HCT116 (cell line): Measurements from ENCODE around the gene RHBDL3. TPM values are rescaled to one million over a fixed set of nuclear protein-coding genes. Genes with fewer than 3 reads are reported as not detected.
A peak's percentile ranks its signal among the peaks of the same experiment; 100 is the strongest.
"Not testable (repeated sequence)": the region's sequence is repeated elsewhere in the genome, so short reads cannot be mapped to it uniquely, and the experiment has no call there.

ENCODE experiments used
- ATAC-seq: fragments of 200-7000 bp; cut with Tn5 transposase; 2 replicates; pipeline ENCODE4 v1.9.1; 2020; ENCODE audit warnings: mild to moderate bottlenecking, moderate library complexity
- BruUV-seq: library from RNA; stranded (reverse); fragments of 400-500 nt; replicated peaks from 2 replicates; lab custom pipeline; 2021; lab: Mats Ljungman, UMichigan
- CTCF ChIA-PET: fragments of 300-600 bp; sonication (Branson Sonifier 250); formaldehyde crosslinking; loops from one replicate; lab custom pipeline; 2021; ENCODE audit warnings: antibody characterized with exemption; lab: Charles Lee
- POLR2A ChIA-PET: fragments of 300-600, 350-600 bp; sonication (Branson Sonifier 250); formaldehyde crosslinking; loops from one replicate; lab custom pipeline; 2021; ENCODE audit warnings: antibody characterized with exemption; lab: Charles Lee
- RAD21 ChIA-PET, 2 experiments: fragments of 300-600 bp; sonication (Branson Sonifier 250); formaldehyde crosslinking; loops; one replicate each; lab custom pipeline; 2023; ENCODE audit warnings: low total read pairs in 2 of 2; ENCODE audit not compliant: uncharacterized antibody in 2 of 2, unreplicated experiment in 2 of 2, low non-redundant PET in 1 of 2; lab: Charles Lee
- DNase-seq: peaks from one replicate; pipeline ENCODE4 v3.0.0-alpha.2; 2010; ENCODE audit warnings: low read depth, low spot score
- H2AFZ ChIP-seq: fragments of 200-600 bp; shearing (Covaris generic), sonication (generic); 2 replicates; pipeline ENCODE4 v1.6.1; 2017; ENCODE audit warnings: low read depth, mixed run types, mixed read lengths, antibody characterized with exemption, low read length; ENCODE audit not compliant: poor library complexity, severe bottlenecking
- H3K27ac ChIP-seq: 2 replicates; pipeline ENCODE4 v1.5.1; 2012; ENCODE audit warnings: low read depth, low read length
- H3K27me3 ChIP-seq: fragments of 200-600 bp; sonication (generic); 2 replicates; pipeline ENCODE4 v1.6.1; 2016; ENCODE audit warnings: mixed run types, low read length, mixed read lengths; ENCODE audit not compliant: insufficient read depth
- H3K36me3 ChIP-seq, 2 experiments: fragments of 200-500 bp in 1 of 2; fragments of 200-600 bp in 1 of 2; sonication (Bioruptor generic) in 1 of 2; sonication (generic) in 1 of 2; 2 replicates each; pipeline versions ENCODE4 v1.5.1 to v1.6.1; 2014 to 2016; ENCODE audit warnings: low read length in 2 of 2, inconsistent platforms in 1 of 2, mixed read lengths in 1 of 2, mixed run types in 1 of 2; ENCODE audit not compliant: insufficient read depth in 2 of 2, control insufficient read depth in 1 of 2
- H3K4me1 ChIP-seq, 2 experiments: fragments of 200-600 bp in 1 of 2; sonication (generic) in 1 of 2; 2 replicates each; pipeline versions ENCODE4 v1.5.1 to v1.6.1; 2012 to 2017; ENCODE audit warnings: low read length in 2 of 2, inconsistent platforms in 1 of 2, mild to moderate bottlenecking in 1 of 2, mixed read lengths in 1 of 2, mixed run types in 1 of 2, moderate library complexity in 1 of 2; ENCODE audit not compliant: insufficient read depth in 2 of 2, control insufficient read depth in 1 of 2
- H3K4me2 ChIP-seq: fragments of 200-600 bp; sonication (generic); 2 replicates; pipeline ENCODE4 v1.6.1; 2017; ENCODE audit warnings: mixed run types, low read length, mixed read lengths
- H3K4me3 ChIP-seq, 2 experiments: fragments of 200-600 bp in 1 of 2; sonication (generic) in 1 of 2; replicated peaks in 1 of 2; 2 replicates each; pipeline ENCODE4 v1.5.1; 2011 to 2016; ENCODE audit warnings: low read length in 2 of 2, control low read depth in 1 of 2, low read depth in 1 of 2, mild to moderate bottlenecking in 1 of 2, mixed read lengths in 1 of 2, mixed run types in 1 of 2
- H3K79me2 ChIP-seq: fragments of 200-600 bp; sonication (generic); 2 replicates; pipeline ENCODE4 v1.6.1; 2017; ENCODE audit warnings: mild to moderate bottlenecking, mixed run types, low read length, moderate library complexity, mixed read lengths; ENCODE audit not compliant: insufficient read depth
- H3K9ac ChIP-seq: fragments of 200-600 bp; sonication (generic); 2 replicates; pipeline ENCODE4 v1.6.1; 2016; ENCODE audit warnings: low read length, mixed read lengths
- H3K9me2 ChIP-seq: fragments of 200-600 bp; sonication (generic), shearing (Covaris generic); 2 replicates; pipeline ENCODE4 v1.6.1; 2017; ENCODE audit warnings: mixed run types, mild to moderate bottlenecking, moderate library complexity; ENCODE audit not compliant: insufficient read depth
- H3K9me3 ChIP-seq, 2 experiments: fragments of 200-500 bp in 1 of 2; fragments of 200-600 bp in 1 of 2; sonication (Bioruptor generic) in 1 of 2; sonication (generic) in 1 of 2; 2 replicates each; pipeline ENCODE4 v1.6.1; 2014 to 2017; ENCODE audit warnings: low read length in 2 of 2, mixed read lengths in 2 of 2, inconsistent platforms in 1 of 2, low read depth in 1 of 2, mild to moderate bottlenecking in 1 of 2, mixed run types in 1 of 2, moderate library complexity in 1 of 2; ENCODE audit not compliant: control insufficient read depth in 1 of 2, insufficient read depth in 1 of 2
- H4K20me1 ChIP-seq: fragments of 200-600 bp; sonication (generic), shearing (Covaris generic); 2 replicates; pipeline ENCODE4 v1.6.1; 2017; ENCODE audit warnings: mixed run types, mild to moderate bottlenecking, moderate library complexity; ENCODE audit not compliant: insufficient read depth
- CTCF ChIP-seq, 3 experiments: fragments of 200-600 bp in 1 of 3; sonication (generic) in 1 of 3; IDR thresholded peaks in 2 of 3; conservative IDR thresholded peaks in 1 of 3; 2 replicates each; pipeline ENCODE4 v1.5.1; 2012 to 2017; ENCODE audit warnings: low read depth in 2 of 3, low read length in 2 of 3, antibody characterized with exemption in 1 of 3, borderline replicate concordance in 1 of 3, control low read depth in 1 of 3, mild to moderate bottlenecking in 1 of 3, mixed read lengths in 1 of 3, mixed run types in 1 of 3, moderate library complexity in 1 of 3; ENCODE audit not compliant: insufficient read depth in 1 of 3
- POLR2AphosphoS5 ChIP-seq: IDR thresholded peaks from 2 replicates; pipeline ENCODE4 v1.6.1; 2011; ENCODE audit warnings: mild to moderate bottlenecking, low read depth, low read length, moderate library complexity
- intact Hi-C: fragments of 100-400 bp; cut with micrococcal nuclease; formaldehyde crosslinking; loops from 2 replicates; pipeline ENCODE4 v1.10.0; 2022
- total RNA-seq: library from RNA; stranded (reverse); gene quantifications from one replicate; pipeline ENCODE4 v1.2.1, GENCODE V29; 2021; ENCODE audit not compliant: unreplicated experiment

RHBDL3 gene
- total RNA-seq, 1 experiment from 2014 or later, result 4.0 TPM

- CTCF ChIA-PET, H3K4me3 ChIP-seq, intact Hi-C loops, H3K36me3 ChIP-seq, H3K27me3 ChIP-seq, BruUV-seq, H4K20me1 ChIP-seq, H3K9me2 ChIP-seq, ATAC-seq, H3K27ac ChIP-seq, H3K9ac ChIP-seq, RAD21 ChIA-PET, H3K79me2 ChIP-seq, POLR2A ChIA-PET, H2AFZ ChIP-seq, H3K9me3 ChIP-seq, DNase-seq, H3K4me2 ChIP-seq: not testable (repeated sequence)
- peaks cover 4 to 26% of the 10 kb centered on the region in 2 experiments; a peak in 3 of 4 replicates for H3K4me1 ChIP-seq
Measured at GRCh38 chr17:32263515-32263914, 2.1 kb upstream of the RHBDL3 start.

DNA sequence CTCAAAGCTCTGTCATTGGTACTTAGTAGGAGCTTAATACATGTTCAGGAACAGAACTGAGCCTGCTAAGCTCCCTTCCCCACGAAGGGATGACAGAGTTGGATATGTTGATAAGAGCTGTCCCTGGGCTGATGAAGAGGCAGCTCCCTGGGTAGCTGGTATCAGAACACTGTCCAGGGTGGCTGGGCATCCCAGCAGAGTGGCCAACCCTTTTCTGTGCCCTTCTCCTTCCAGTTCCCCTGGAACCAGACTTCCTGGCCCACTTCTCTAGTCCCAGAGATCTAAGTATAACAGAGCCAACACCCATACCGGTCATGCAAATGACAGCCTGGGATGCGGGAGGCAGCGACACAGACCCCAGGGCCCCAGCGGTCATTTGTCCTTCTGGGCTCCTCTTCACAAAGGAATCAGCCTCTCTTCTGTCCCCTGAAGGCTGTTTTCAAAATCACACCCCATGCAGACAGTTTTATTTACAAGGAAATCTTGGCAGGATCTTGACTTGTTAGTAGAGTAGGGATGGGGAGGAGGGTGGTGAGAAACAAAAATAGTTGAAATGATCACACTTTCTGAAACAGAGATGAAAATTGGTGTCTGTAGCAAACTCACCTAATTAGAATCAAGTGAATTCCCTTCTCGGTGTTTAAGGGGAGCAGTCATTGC, 1.4 kb upstream of the RHBDL3 start:
- no peaks in the 10 kb centered on the region for H3K36me3 ChIP-seq
- no peaks in the 10 kb centered on the region for H4K20me1 ChIP-seq
- ChIA-PET RAD21 (no interaction called here), CTCF (no interaction called here), POLR2A (no interaction called here)
- intact Hi-C loops, result no loop called here
- no peaks in the 10 kb centered on the region for H3K9me3 ChIP-seq
- ATAC-seq (no peak), DNase-seq (no peak)
- no TSS peak for BruUV-seq
- no peaks in the 10 kb centered on the region for H3K9me2 ChIP-seq
- H3K4me1 ChIP-seq, result peaks cover 4 to 34% of the 10 kb centered on the region in 2 experiments; a peak in 3 of 4 replicates
- TF ChIP-seq POLR2AphosphoS5 (no peak), CTCF (IDR thresholded peaks at IDR 0.05 in 2 of 3, conservative IDR thresholded peaks at IDR 0.05 in 1 of 3; ENCODE audit: borderline replicate concordance in 1 of 3, insufficient read depth in 1 of 3, low read depth in 2 of 3, low read length in 2 of 3) (peak in 2 of 3 experiments; percentile 20 to 26; a peak in 2 of 6 replicates)
- H3K79me2 ChIP-seq, result no peaks in the 10 kb centered on the region
- no peak overlapping the region for H2AFZ ChIP-seq
- H3K9ac ChIP-seq, result no peak overlapping the region
- no peak overlapping the region for H3K4me3 ChIP-seq
- no peaks in the 10 kb centered on the region; the same call in 1 of the 2 replicates for H3K27me3 ChIP-seq
- H3K4me2 ChIP-seq, result no peak overlapping the region
- H3K27ac ChIP-seq, result no peak overlapping the region
